Mesenchymal stem cell (in vitro differentiated cells and primary cell): ENCODE measurements around the gene ARID3A.

ENCODE experiments used
- DNase-seq: peaks from one replicate; pipeline ENCODE4 v3.0.0-alpha.2; 2013
- H2AFZ ChIP-seq: one replicate; pipeline ENCODE4 v1.6.1; 2013; ENCODE audit warnings: low read depth, mild to moderate bottlenecking, control low read depth, inconsistent platforms, low read length, moderate library complexity
- H2AK5ac ChIP-seq: 2 replicates; pipeline ENCODE4 v1.6.1; 2013; ENCODE audit warnings: low read length, moderate library complexity, mild to moderate bottlenecking, inconsistent platforms; ENCODE audit not compliant: severe bottlenecking
- H2BK120ac ChIP-seq: one replicate; pipeline ENCODE4 v1.6.1; 2013; ENCODE audit warnings: low read depth, mild to moderate bottlenecking, inconsistent platforms, low read length, moderate library complexity
- H2BK12ac ChIP-seq, 2 experiments: one replicate each; pipeline ENCODE4 v1.6.1; 2013; ENCODE audit warnings: inconsistent platforms in 2 of 2, low read length in 2 of 2, mild to moderate bottlenecking in 2 of 2, moderate library complexity in 2 of 2, control low read depth in 1 of 2
- H2BK15ac ChIP-seq: one replicate; pipeline ENCODE4 v1.6.1; 2013; ENCODE audit warnings: mild to moderate bottlenecking, low read depth, inconsistent platforms; ENCODE audit not compliant: poor library complexity, severe bottlenecking
- H2BK5ac ChIP-seq: 2 replicates; pipeline ENCODE4 v1.6.1; 2013; ENCODE audit warnings: low read depth, mild to moderate bottlenecking, low read length, control low read depth, inconsistent platforms; ENCODE audit not compliant: poor library complexity, severe bottlenecking
- H3K14ac ChIP-seq, 2 experiments: one replicate each; pipeline ENCODE4 v1.6.1; 2013; ENCODE audit warnings: inconsistent platforms in 2 of 2, low read length in 2 of 2, control low read depth in 1 of 2, mild to moderate bottlenecking in 1 of 2, moderate library complexity in 1 of 2
- H3K18ac ChIP-seq, 2 experiments: one replicate each; pipeline ENCODE4 v1.6.1; 2013; ENCODE audit warnings: inconsistent platforms in 2 of 2, low read length in 2 of 2, control low read depth in 1 of 2, low read depth in 1 of 2, mild to moderate bottlenecking in 1 of 2
- H3K23ac ChIP-seq, 2 experiments: one replicate each; pipeline ENCODE4 v1.6.1; 2013; ENCODE audit warnings: inconsistent platforms in 2 of 2, low read length in 2 of 2, mild to moderate bottlenecking in 2 of 2, moderate library complexity in 2 of 2, control low read depth in 1 of 2
- H3K27ac ChIP-seq: 2 replicates; pipeline ENCODE4 v1.5.1; 2013; ENCODE audit warnings: mild to moderate bottlenecking, moderate library complexity, low read length, control low read depth, inconsistent platforms; ENCODE audit not compliant: poor library complexity, severe bottlenecking
- H3K27me3 ChIP-seq, 2 experiments: 2 replicates each; pipeline versions ENCODE4 v1.6.1 to v1.7.0; 2013; ENCODE audit warnings: low read length in 2 of 2, mild to moderate bottlenecking in 2 of 2, moderate library complexity in 2 of 2, control low read depth in 1 of 2, inconsistent platforms in 1 of 2; ENCODE audit not compliant: control insufficient read depth in 1 of 2, insufficient read depth in 1 of 2
- H3K36me3 ChIP-seq, 2 experiments: 2 replicates each; pipeline versions ENCODE4 v1.6.1 to v1.7.0; 2013; ENCODE audit warnings: low read length in 2 of 2, control low read depth in 1 of 2, inconsistent platforms in 1 of 2, low read depth in 1 of 2, mild to moderate bottlenecking in 1 of 2; ENCODE audit not compliant: insufficient read depth in 2 of 2, control insufficient read depth in 1 of 2
- H3K4ac ChIP-seq, 2 experiments: one replicate each; pipeline ENCODE4 v1.6.1; 2013; ENCODE audit warnings: inconsistent platforms in 2 of 2, low read length in 2 of 2, mild to moderate bottlenecking in 2 of 2, moderate library complexity in 2 of 2, control low read depth in 1 of 2, low read depth in 1 of 2
- H3K4me1 ChIP-seq: 2 replicates; pipeline ENCODE4 v1.6.1; 2013; ENCODE audit warnings: low read depth, low read length, control low read depth; ENCODE audit not compliant: control insufficient read depth, insufficient read depth
- H3K4me2 ChIP-seq: 2 replicates; pipeline ENCODE4 v1.6.1; 2013; ENCODE audit warnings: low read length, mild to moderate bottlenecking, inconsistent platforms; ENCODE audit not compliant: poor library complexity, severe bottlenecking
- H3K4me3 ChIP-seq, 2 experiments: 2 replicates each; pipeline versions ENCODE4 v1.5.1 to v1.7.0; 2013; ENCODE audit warnings: low read length in 2 of 2, mild to moderate bottlenecking in 2 of 2, control low read depth in 1 of 2, low read depth in 1 of 2; ENCODE audit not compliant: insufficient read depth in 1 of 2
- H3K79me1 ChIP-seq: replicated peaks from 2 replicates; pipeline ENCODE4 v1.6.1; 2013; ENCODE audit warnings: mild to moderate bottlenecking, control low read depth, low read length, inconsistent platforms; ENCODE audit not compliant: poor library complexity, severe bottlenecking
- H3K9ac ChIP-seq: 2 replicates; pipeline ENCODE4 v1.7.0; 2013; ENCODE audit warnings: mild to moderate bottlenecking, low read length, moderate library complexity
- H3K9me3 ChIP-seq: 2 replicates; pipeline ENCODE4 v1.7.0; 2013; ENCODE audit warnings: mild to moderate bottlenecking, low read length; ENCODE audit not compliant: control insufficient read depth
- H4K8ac ChIP-seq: one replicate; pipeline ENCODE4 v1.6.1; 2013; ENCODE audit warnings: inconsistent platforms, mild to moderate bottlenecking, low read length, moderate library complexity
- H4K91ac ChIP-seq: one replicate; pipeline ENCODE4 v1.6.1; 2013; ENCODE audit warnings: mild to moderate bottlenecking, low read length, inconsistent platforms
- WGBS: methylation state at CpG from one replicate; pipeline ENCODE4 v1.1.7; 2013; ENCODE audit warnings: mixed read lengths; 5-methylcytosine and 5-hydroxymethylcytosine counted together

The ARID3A gene

GRCh38 chr19:887072-887471 lies 38.8 kb upstream of the ARID3A start:
- Histone ChIP-seq H2BK5ac (no peak overlapping the region), H3K4me2 (no peak overlapping the region), H2BK15ac (no peak overlapping the region), H3K23ac (no peak overlapping the region), H3K4ac (no peak overlapping the region), H3K4me1 (peaks cover 18% of the 10 kb centered on the region), H3K27me3 (no peaks in the 10 kb centered on the region), H2BK12ac (no peak overlapping the region), H2BK120ac (no peak overlapping the region), H3K4me3 (no peak overlapping the region), H4K8ac (no peak overlapping the region), H3K9me3 (no peaks in the 10 kb centered on the region), H3K9ac (no peak overlapping the region), H4K91ac (no peak overlapping the region), H3K14ac (no peak overlapping the region), H2AFZ (no peak overlapping the region), H2AK5ac (no peak overlapping the region), H3K18ac (no peak overlapping the region), H3K36me3 (peaks cover 61 to 84% of the 10 kb centered on the region in 2 experiments), H3K27ac (no peak overlapping the region), H3K79me1 (peaks cover 54% of the 10 kb centered on the region)
- peak; percentile 76 for DNase-seq
- WGBS = 78% methylated on average over 14 of the region's 16 CpGs

- Histone ChIP-seq H3K9ac (no peak overlapping the region), H3K4ac (no peak overlapping the region), H2BK15ac (no peak overlapping the region), H3K23ac (no peak overlapping the region), H2AK5ac (no peak overlapping the region), H3K4me2 (no peak overlapping the region), H4K91ac (no peak overlapping the region), H2AFZ (no peak overlapping the region), H3K14ac (no peak overlapping the region), H2BK12ac (no peak overlapping the region), H3K79me1 (peaks cover 51% of the 10 kb centered on the region), H3K27ac (no peak overlapping the region), H3K9me3 (no peaks in the 10 kb centered on the region), H4K8ac (no peak overlapping the region), H3K4me1 (peaks cover 20% of the 10 kb centered on the region), H3K4me3 (no peak overlapping the region), H2BK120ac (no peak overlapping the region), H3K27me3 (no peaks in the 10 kb centered on the region), H3K36me3 (peaks cover 56 to 79% of the 10 kb centered on the region in 2 experiments), H2BK5ac (no peak overlapping the region), H3K18ac (no peak overlapping the region)
- WGBS = 91% methylated on average over 10 of the region's 10 CpGs
- no peak for DNase-seq
Measured at GRCh38 chr19:887599-887998, 38.2 kb upstream of the ARID3A start.

GRCh38 chr19:888581-889385 lies 37.1 kb upstream of the ARID3A start:
- Histone ChIP-seq H4K91ac (no peak overlapping the region), H3K79me1 (peaks cover 48% of the 10 kb centered on the region), H3K4me2 (no peak overlapping the region), H2BK5ac (no peak overlapping the region), H2BK120ac (no peak overlapping the region), H3K27ac (no peak overlapping the region), H2AK5ac (no peak overlapping the region), H3K23ac (no peak overlapping the region), H3K18ac (no peak overlapping the region), H2AFZ (no peak overlapping the region), H3K9ac (no peak overlapping the region), H3K4me1 (peaks cover 14% of the 10 kb centered on the region), H3K9me3 (no peaks in the 10 kb centered on the region), H3K27me3 (no peaks in the 10 kb centered on the region), H4K8ac (no peak overlapping the region), H2BK15ac (no peak overlapping the region), H2BK12ac (no peak overlapping the region), H3K4ac (no peak overlapping the region), H3K36me3 (peaks cover 46 to 67% of the 10 kb centered on the region in 2 experiments), H3K14ac (no peak overlapping the region), H3K4me3 (no peak overlapping the region)
- DNase-seq = no peak
- 97% methylated on average over 30 of the region's 30 CpGs for WGBS

GRCh38 chr19:889662-890295 lies 36.1 kb upstream of the ARID3A start:
- Histone ChIP-seq H3K4me2 (no peak overlapping the region), H3K23ac (no peak overlapping the region), H3K4me1 (peaks cover 6% of the 10 kb centered on the region), H2BK15ac (no peak overlapping the region), H3K9ac (no peak overlapping the region), H3K36me3 (peaks cover 44 to 57% of the 10 kb centered on the region in 2 experiments), H3K18ac (no peak overlapping the region), H3K4me3 (no peak overlapping the region), H3K27me3 (no peaks in the 10 kb centered on the region), H4K91ac (no peak overlapping the region), H2BK120ac (no peak overlapping the region), H2BK12ac (no peak overlapping the region), H2BK5ac (no peak overlapping the region), H3K14ac (no peak overlapping the region), H4K8ac (no peak overlapping the region), H3K79me1 (peaks cover 43% of the 10 kb centered on the region), H3K9me3 (no peaks in the 10 kb centered on the region), H3K4ac (no peak overlapping the region), H2AFZ (no peak overlapping the region), H3K27ac (no peak overlapping the region), H2AK5ac (no peak overlapping the region)
- no peak for DNase-seq
- 98% methylated on average over 26 of the region's 26 CpGs for WGBS
